DOHH2 (cell line): Measurements from ENCODE around the gene UCHL5.

Experiments used
- H3F3A ChIP-seq: fragments of 200-600 bp; sonication (generic), shearing (Covaris generic); 2 replicates; pipeline ENCODE4 v1.6.0; 2016; ENCODE audit warnings: antibody characterized with exemption, mild to moderate bottlenecking; ENCODE audit not compliant: control insufficient read depth, insufficient read depth
- H3K27ac ChIP-seq: fragments of 200-600 bp; sonication (generic); 2 replicates; pipeline ENCODE4 v1.5.1; 2014; ENCODE audit warnings: low read depth, mild to moderate bottlenecking, low read length, moderate library complexity
- H3K27me3 ChIP-seq: fragments of 200-600 bp; sonication (generic); 2 replicates; pipeline ENCODE4 v1.6.1; 2014; ENCODE audit warnings: mild to moderate bottlenecking, low read length, mixed read lengths; ENCODE audit not compliant: control insufficient read depth
- H3K36me3 ChIP-seq: fragments of 200-600 bp; sonication (generic); 2 replicates; pipeline ENCODE4 v1.6.1; 2014; ENCODE audit warnings: mild to moderate bottlenecking, low read length, moderate library complexity, mixed read lengths; ENCODE audit not compliant: control insufficient read depth
- H3K4me1 ChIP-seq: fragments of 200-600 bp; sonication (generic); 2 replicates; pipeline ENCODE4 v1.6.1; 2014; ENCODE audit warnings: mild to moderate bottlenecking, low read length, mixed read lengths; ENCODE audit not compliant: control insufficient read depth
- H3K4me2 ChIP-seq: fragments of 200-600 bp; sonication (generic); 2 replicates; pipeline ENCODE4 v1.6.0; 2014; ENCODE audit warnings: mild to moderate bottlenecking, low read length, moderate library complexity
- H3K4me3 ChIP-seq: fragments of 200-600 bp; sonication (generic); 2 replicates; pipeline ENCODE4 v1.5.1; 2014; ENCODE audit warnings: mild to moderate bottlenecking, low read length, mixed read lengths
- H3K79me2 ChIP-seq: fragments of 200-600 bp; sonication (generic); 2 replicates; pipeline ENCODE4 v1.6.1; 2014; ENCODE audit warnings: mild to moderate bottlenecking, low read length, mixed read lengths; ENCODE audit not compliant: control insufficient read depth
- H3K9me2 ChIP-seq: fragments of 200-600 bp; sonication (generic); replicated peaks from 2 replicates; pipeline ENCODE4 v1.6.1; 2014; ENCODE audit warnings: mild to moderate bottlenecking, low read length, mixed read lengths; ENCODE audit not compliant: control insufficient read depth
- H3K9me3 ChIP-seq: fragments of 200-600 bp; sonication (generic); 2 replicates; pipeline ENCODE4 v1.6.1; 2014; ENCODE audit warnings: antibody characterized with exemption, low read length, mixed read lengths; ENCODE audit not compliant: control insufficient read depth, insufficient read depth
- H4K20me1 ChIP-seq: fragments of 200-600 bp; sonication (generic); 2 replicates; pipeline ENCODE4 v1.6.0; 2014; ENCODE audit warnings: low read depth, mild to moderate bottlenecking, antibody characterized with exemption, low read length, moderate library complexity; ENCODE audit not compliant: control insufficient read depth, insufficient read depth
- EZH2phosphoT487 ChIP-seq: fragments of 200-600 bp; sonication (generic); IDR thresholded peaks from 2 replicates; pipeline ENCODE4 v1.6.1; 2017; ENCODE audit warnings: borderline replicate concordance, mild to moderate bottlenecking, antibody characterized with exemption, low read length, moderate library complexity, mixed read lengths
- TF ChIP-seq, protein P1 (sequence below): fragments of 200-600 bp; sonication (generic); IDR thresholded peaks from one replicate; pipeline ENCODE4 v1.5.1; 2014; ENCODE audit warnings: antibody characterized with exemption, mild to moderate bottlenecking, low read depth, low read length; ENCODE audit not compliant: poor library complexity, severe bottlenecking

The UCHL5 gene

DNA sequence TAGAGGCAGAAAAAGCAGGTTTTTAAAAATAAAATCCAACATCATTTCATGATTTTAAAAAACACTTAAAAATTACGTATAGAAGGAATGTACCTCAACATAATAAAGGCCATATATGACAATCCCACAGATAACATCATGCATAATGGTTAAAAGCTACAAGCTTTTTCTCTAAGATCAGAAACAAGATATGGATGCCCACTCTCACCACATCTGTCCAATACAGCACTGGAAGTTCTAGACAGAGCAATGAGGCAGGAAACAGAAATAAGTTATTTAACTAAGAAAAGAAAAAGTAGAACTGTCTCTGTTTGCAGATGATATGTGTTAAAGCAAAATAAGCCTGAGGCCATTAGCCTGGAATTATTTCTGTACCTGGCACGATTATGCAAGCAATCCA lies 96.3 kb downstream of the UCHL5 start:
- H3K27ac ChIP-seq, result no peak overlapping the region
- TF ChIP-seq, protein P1, sequence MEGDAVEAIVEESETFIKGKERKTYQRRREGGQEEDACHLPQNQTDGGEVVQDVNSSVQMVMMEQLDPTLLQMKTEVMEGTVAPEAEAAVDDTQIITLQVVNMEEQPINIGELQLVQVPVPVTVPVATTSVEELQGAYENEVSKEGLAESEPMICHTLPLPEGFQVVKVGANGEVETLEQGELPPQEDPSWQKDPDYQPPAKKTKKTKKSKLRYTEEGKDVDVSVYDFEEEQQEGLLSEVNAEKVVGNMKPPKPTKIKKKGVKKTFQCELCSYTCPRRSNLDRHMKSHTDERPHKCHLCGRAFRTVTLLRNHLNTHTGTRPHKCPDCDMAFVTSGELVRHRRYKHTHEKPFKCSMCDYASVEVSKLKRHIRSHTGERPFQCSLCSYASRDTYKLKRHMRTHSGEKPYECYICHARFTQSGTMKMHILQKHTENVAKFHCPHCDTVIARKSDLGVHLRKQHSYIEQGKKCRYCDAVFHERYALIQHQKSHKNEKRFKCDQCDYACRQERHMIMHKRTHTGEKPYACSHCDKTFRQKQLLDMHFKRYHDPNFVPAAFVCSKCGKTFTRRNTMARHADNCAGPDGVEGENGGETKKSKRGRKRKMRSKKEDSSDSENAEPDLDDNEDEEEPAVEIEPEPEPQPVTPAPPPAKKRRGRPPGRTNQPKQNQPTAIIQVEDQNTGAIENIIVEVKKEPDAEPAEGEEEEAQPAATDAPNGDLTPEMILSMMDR, result no peak
- no peak for TF ChIP-seq EZH2phosphoT487
- H3F3A ChIP-seq, result no peaks in the 10 kb centered on the region
- H4K20me1 ChIP-seq, result no peaks in the 10 kb centered on the region
- H3K79me2 ChIP-seq, result no peaks in the 10 kb centered on the region
- no peaks in the 10 kb centered on the region for H3K9me2 ChIP-seq
- 0 out of 2 replicates have a peak, but pooled peaks cover 4% of the 10 kb centered on the region for H3K9me3 ChIP-seq
- H3K4me2 ChIP-seq, result no peak overlapping the region
- H3K27me3 ChIP-seq, result no peaks in the 10 kb centered on the region
- H3K4me1 ChIP-seq, result no peaks in the 10 kb centered on the region
- H3K36me3 ChIP-seq, result no peaks in the 10 kb centered on the region
- H3K4me3 ChIP-seq, result no peak overlapping the region
